ENCODE results near the gene GAR1.
"Not testable (repeated sequence)": the region's sequence is repeated elsewhere in the genome, so short reads cannot be mapped to it uniquely, and the experiment has no call there.

The GAR1 gene

DNA sequence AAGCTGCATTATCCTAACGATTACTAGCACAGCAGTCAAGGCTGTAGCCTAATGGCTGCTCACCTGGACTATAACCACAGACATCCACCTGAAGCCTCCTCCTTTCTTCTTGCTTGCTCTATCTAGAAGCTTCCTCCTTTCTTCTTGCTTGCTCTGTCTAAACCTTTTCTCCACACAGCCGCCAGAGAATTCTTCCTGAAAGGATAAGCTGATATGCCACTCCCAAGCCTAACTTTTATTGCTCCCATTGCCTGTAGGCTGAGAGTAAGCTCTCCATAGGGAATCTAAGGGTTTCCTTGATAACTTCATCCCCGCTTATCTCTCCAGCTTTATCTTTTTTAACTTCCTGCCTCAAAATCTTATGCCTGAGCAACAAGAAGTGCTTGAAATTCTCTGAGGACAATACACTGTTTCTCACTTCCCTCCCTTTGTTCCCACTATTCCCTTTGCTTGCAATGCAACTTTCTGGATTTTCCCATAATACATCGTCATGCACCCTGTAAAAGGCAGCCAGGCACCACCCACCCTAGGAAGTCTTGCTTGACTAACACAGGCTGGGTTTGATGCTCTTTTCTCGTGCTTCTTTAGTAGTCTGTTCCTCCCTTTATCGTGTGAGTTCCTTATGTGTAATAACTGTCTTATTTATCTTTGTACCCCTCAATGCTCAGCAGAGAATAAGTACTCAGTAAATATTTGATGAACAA is 31.0 kb downstream of the GAR1 start:
- DNase-seq (ENCODE audit: low spot score), result no peak

DNA sequence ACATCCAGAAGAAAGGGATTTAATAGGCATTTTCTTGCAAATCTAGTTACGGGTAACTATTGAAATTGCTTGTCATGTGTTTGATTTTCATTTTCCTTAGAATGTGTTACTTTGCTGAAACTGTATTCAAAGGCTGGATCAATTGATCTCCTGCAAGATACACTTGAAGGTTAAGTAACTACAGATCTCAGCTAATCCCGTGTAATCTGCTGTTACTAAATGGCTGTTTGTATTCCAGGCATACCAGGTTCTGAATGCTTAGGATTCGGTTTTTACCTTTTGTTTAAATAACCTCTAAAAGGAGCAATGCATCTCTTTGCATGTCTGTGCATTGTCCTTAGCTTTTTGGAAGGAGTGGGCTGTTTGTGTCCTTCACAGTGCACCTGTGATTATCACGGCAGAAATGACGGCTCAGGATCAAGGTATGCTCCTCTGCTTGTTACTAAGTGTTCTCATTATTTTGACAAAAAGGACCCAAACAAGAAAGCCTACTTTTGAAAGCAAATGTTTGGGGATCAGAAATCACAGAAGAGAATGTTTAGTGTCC is 32.4 kb downstream of the GAR1 start, which contains the start of gene LRIT3:
Gene LRIT3, plus strand, starts transcription at position 212 of the 547 bp plus-strand sequence. Its CDS starts 95 bp downstream, at position 307.
- no peak for DNase-seq (ENCODE audit: low spot score)

DNA sequence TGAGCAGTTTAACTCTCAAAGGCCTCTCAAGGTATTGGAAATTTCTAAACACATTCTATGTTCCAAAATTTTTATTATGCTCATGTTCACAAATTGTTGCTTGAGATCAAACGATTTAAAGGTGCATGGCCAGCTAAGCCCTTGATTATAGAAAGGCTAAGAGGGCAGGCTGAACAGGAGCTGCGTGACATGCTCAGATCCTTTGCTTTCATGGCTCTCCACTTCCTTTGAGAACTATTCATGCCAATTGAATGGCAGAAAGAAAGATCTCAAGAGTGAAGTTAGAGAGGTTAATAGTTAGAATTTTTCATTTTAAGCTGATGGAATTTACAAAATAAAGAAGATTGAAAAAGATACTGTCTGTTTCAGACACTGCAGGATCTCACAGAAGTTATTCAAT is 32.9 kb downstream of the GAR1 start:
- no peak for DNase-seq (ENCODE audit: low spot score)

DNA sequence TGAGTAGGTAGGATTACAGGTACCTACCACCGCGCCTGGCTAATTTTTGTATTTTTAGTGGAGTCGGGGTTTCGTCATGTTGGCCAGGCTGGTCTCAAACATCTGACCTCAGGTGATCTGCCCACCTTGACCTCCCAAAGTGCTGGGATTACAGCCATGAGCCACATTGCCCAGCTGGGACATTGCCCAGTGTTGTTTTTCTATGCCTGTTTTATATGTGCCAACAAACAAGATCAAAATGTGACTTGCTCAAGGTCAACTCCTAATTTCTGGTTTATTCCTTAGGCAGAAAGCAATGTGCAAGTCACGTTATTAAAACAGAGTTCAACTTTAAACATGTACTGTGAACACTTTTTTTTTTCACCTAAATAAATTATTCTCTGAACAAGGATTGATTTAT is 35.0 kb downstream of the GAR1 start:
- no peak for DNase-seq (ENCODE audit: low spot score)

DNA sequence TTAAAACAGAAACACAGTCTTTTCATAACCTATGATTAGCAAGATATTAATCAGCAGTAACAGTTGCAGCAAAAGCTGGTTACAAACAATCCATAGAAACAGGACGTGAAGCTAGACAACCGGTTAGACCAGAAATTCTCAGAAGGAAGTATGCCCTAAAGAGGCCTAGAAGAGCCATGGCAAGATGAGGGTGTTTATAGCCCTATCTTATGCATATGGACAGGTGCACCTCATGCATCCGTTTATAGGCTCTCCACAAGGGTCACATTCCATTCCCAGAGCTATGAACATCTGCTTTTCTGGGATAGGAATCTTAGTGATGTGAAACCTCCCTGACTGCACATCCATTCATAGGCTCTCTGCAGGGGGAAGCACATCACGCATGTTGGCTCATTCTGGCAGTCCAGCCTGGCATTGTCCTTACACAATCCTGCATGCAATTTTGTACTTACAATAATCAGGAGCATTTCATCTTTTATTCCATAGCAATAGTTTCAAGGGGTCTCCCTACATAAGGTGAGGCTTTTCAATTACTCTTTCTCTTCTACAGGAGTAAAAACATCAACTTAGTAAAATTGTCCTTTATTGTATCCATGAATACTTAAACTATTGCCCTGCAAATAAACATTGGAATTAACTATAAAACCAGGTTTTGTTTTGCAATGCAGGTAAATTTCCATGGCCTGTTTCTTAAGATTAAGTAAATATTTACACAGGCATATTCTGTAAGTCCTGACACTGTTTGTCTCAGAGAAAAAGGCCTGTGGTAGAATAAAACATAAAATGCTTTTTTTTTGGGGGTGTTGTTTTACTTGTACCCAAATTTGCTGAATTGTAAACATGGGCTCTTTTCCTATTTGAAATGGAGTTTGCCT is 44.1 kb downstream of the GAR1 start:
- DNase-seq (ENCODE audit: low spot score), result not testable (repeated sequence)

DNA sequence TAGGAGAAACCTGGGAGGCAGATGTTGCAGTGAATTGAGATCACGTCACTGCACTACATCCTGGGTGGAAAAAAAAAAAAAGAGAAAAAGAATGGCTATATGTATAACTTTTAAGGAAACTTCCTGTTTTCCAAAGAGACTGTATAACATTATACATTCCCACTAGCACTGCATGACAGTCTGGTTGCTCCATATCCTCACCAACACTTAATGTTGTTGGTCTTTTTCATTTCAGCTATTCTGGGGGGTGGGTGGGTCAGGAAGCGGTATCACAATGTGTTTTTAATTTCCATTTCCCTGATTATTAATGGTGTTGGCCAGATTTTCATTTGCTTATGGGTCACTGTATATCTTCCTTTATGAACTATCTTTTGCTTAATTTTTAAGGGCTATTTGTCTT is 45.7 kb downstream of the GAR1 start:
- DNase-seq (ENCODE audit: low spot score), result no peak

DNA sequence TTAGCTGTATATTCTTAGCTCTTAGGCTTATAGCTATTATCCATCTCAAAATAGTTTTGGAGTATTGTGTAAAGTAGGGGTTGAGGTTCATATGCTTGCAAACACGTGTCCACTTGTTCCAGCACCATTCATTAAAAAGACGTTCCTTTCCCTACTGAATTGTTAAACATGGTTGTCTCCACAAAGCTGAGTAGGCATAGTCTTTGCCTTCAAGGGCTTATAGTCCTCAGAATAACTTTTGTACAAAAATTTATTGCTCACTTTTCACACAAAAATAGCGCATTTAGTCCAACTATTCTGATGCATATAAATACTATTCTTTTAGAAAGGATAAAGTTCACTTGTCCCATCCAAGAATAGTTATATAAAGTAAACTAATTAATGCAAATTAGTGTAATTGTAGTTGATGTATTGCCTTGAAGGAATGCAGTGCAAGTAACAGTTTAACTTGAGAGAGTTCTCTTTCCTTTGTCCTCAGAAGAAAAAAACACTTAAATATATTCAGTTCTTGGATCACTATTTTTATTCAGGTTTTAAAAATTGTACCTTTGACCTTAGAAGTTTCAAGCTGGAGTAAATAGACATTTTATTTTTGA is 46.5 kb downstream of the GAR1 start:
- DNase-seq (ENCODE audit: low spot score), result no peak

DNA sequence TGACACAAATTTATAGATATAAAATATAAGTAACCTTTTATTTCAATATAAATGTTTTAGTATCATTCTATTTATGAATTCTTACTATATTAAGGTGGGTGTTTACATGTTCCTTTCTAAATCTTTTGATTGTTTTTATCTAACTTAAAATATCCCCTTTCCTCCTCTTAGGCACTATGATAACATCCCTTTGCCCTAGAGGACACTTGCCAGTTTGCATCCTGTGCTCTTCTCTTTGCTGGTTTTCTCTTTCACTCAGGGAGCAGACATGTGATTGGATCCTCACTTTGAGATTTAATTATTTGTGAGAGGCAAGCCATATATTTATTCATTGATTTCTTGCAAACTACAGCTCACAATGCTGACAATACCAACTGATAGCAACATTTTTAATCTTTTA is 48.6 kb downstream of the GAR1 start:
- DNase-seq (ENCODE audit: low spot score), result no peak

DNA sequence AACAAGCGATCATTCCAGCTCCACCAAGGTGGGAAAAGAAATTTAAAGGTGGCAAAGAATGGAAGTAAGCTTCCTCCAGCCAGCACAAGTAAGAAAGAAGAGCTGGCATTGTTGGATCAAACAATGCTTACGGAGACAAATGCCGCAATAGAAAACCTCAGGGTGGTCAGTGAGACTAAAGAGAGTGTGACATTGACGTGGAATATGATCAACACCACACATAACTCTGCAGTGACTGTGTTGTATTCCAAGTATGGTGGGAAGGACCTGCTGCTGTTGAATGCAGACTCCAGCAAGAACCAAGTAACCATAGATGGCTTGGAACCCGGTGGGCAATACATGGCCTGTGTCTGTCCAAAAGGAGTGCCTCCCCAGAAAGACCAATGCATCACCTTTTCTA is 54.5 kb downstream of the GAR1 start:
- no peak for DNase-seq (ENCODE audit: low spot score)

DNA sequence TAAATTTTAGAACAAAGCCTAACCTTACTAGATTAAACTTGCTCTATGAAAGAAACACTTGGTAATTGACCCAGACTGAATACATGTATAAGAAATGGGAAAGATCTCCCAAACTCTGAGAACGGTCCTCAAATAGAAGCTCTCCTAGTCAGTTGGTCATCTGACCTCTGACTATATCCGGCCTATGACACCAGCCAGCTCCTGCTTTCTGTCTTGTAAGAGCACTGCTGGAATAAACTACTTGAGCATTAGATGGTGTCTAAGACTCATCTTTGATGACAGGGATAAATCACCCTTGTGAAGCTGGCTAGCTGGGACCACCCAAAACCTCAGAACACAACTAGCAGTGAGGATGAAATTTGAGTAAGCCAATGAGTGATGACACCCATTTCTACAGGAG is 56.5 kb downstream of the GAR1 start:
- no peak for DNase-seq (ENCODE audit: low spot score)

DNA sequence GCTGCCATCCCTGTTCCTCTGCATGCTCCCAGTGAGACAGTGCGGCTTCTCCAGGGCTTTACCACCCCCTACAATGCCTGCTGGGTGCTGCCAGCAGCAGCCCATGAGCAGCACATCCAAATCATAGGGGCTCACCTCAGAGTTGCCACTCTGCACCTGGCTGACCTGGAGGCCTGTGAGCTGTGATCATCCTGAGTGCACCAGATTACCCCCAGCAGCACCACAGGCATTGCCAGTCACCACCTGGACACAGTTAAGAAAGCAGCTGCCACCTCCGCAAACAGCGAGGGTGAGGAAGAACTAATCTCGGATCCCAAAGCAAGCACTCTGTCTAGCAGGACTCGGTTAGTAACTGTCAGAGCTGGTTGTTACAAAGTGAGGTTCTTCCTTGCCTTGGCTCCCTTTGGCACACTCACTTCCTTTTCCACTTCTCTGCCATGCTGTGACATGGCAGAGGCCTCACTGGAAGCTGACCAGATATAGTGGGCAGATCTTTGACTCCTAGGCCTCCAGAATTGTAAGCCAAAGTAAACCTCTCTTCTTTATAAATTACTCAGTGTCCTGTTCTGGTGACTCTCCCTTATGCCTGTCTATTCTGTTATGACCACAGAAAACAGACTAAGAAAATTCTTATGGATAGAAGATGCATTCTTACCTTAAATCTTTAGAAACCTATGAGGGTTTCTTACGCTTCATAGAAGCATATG is 57.5 kb downstream of the GAR1 start:
- no peak for DNase-seq (ENCODE audit: low spot score)

DNA sequence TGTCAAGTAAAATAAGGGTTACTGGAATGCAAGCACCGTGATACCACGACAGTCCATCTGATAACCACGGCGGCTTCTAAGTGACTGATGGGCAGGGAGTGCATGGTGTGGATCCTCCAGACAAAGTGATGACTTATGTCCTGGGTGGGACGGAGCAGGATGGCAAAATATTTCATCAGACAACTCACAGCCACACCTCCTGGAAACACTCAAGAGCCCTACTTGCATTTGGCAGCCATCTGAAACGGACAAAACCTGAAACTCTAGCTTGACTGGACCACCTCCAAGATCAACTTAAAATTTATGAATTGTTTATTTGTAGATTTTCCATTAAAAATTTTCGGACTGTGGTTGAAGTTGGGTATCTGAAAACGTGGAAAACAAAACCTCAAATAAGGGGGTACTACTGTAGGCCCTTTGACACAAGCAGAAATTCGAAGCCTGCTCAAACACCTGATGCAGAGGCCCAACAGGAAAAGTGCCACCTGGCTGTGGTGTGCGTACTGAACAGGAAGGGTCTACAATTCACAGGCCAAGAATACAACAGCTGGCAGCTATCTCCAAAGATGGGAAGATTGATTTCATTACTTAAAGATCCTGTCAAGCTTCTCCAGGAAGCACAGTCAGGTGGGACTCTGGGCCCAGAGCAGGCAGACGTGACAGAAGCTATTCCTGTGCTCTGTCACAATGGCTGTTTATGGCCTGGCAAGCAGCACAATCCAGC is 58.4 kb downstream of the GAR1 start:
- DNase-seq (ENCODE audit: low spot score), result no peak
